GM18519 (cell line): Measurements from ENCODE around the gene CSTA.

Experiments used
- ATAC-seq: cut with Tn5 transposase; IDR thresholded peaks from one replicate; pipeline ENCODE4 v1.9.1; 2021; ENCODE audit warnings: mild to moderate bottlenecking, moderate library complexity; ENCODE audit not compliant: unreplicated experiment, low FRiP score

CSTA gene

DNA sequence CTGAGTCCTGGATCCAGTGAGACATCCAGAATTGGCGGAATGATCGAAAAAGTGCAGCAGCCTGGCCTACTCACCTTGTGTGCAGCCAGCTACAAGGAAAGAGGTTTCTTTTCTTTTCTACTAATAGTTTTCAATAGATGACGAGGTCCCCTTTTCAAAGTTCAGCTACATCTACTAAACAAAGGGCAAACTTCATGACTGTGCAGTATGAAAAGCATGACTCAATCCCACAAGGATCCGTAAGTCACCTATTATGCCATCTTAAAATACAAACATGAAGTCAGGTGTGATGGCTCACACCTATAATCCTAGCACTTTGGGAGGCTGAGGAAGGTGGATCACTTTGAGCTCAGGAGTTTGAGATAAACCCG is 41.3 kb downstream of the CSTA start:
- ATAC-seq, result no peak

DNA sequence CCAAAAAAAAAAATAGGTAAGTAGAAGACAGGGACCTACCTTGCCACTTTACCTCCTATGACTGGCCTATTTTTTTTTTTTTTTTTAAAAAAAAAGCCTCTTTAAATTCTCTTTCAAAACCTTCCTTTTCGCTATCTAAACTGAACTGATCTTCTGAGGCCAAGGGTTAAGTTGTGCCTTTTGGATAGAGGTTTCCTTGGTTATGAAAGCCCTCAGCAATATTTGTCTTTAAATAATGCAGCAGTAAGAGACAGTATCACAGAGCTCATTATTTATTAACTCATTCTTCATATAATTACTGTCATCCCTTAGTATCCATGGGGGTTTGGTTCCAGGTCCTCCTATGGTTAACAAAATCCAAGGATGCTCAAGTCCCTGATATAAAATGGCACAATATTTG is 49.0 kb downstream of the CSTA start:
- ATAC-seq, result no peak

DNA sequence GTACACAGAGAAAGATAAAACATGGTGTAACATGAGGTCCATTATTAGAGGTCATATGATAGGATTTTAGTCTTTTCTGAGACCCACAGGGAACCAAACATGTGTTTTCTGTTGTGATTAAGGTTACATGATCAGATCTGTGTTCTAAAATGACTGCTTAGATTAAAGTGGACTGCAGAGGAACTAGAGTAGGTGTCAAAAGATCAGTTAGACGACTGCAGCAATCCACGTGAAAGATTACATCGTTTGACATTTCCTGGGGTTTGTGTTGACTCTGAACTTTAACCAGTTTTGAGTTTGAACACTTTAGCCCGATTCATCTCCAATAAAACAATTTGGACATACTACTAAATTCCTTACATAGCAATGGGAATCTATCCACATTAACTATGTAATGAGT is 52.9 kb downstream of the CSTA start:
- no peak for ATAC-seq

DNA sequence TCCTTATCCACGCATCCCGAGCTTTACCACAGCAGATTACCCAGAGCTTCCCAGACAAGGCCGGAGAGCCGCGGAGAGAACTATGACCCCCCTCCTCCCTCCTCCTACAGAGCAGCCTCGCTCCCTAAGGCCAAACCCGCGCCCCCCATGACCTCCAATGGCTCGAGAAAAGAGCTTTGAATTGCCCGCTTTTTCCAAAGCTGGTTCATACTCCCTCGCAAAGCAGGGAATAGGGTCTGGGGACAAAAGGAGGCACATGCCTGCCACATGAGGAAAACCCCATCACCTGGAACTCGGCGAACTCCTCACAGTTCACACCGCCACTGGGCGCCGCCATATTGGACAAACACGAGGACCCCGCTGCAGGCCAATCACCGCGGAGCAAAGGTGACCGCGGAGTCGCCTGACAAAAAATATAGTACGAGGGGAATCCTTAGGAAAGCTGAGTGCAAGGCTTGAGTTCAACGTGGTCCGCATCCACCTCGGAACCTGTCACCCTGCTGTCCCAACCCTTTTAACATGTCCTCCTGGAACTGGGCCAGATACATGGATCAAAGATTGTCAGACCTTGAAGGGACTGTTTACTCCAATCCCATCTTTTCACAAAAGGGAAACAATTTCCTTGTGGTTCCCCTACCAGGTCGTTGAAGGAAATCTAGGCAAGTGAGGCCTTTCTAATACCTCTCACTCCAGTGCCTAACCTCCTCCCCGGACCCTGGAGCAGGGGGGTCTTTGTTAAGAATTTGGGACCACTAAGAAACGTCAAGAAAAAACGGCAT is 58.0 kb downstream of the CSTA start, which contains the start of gene MIX23:
Gene MIX23 (minus strand): TSS at position 344 of the 779 bp plus-strand sequence. CDS start 7 bp downstream, at position 337.
- ATAC-seq, result no peak

DNA sequence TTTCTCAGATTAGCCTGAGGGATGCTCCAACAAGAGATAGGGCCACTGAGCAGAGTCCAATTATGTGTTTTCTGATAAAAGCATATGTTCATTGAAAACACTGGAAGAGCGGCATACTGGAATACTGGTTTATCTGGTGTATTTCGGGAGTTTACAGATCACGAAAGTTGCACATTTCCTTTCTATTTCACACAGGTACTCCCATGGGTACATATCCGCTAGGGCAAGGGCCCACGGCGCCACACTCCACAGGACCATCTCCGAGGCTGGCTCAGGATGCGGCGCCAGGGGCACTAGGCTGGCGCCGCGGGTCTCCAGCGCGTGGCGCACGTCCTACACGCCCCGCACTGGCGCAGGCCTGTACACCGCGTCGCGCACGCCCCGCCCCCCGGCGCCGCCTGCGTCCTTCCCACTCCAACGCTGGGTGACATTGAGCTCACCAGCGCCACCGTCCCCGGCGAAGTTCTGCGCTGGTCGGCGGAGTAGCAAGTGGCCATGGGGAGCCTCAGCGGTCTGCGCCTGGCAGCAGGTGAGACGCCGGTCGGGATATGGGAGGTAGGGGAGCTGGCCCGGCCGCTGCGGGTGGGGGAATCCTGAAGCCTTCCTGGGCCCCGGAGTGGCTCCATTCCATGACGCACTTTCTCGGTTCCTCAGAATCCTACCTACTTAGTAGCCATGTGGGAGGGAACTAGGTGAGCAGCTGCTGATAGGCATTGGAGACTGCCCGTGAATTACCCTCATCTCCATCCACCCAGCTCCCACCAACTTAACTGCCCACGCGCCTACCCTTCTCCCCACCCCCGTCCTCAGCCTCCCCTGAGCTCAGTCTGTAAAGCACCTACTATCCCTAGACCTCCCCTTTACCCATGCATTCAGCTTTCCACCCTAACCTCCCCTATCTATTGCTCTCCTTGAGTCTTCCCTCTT is 59.0 kb downstream of the CSTA start, which contains the start of gene FAM162A:
Gene FAM162A (plus strand): TSS at position 412 of the 927 bp plus-strand sequence. CDS start 84 bp downstream, at position 496.
- peak; percentile 80 for ATAC-seq

DNA sequence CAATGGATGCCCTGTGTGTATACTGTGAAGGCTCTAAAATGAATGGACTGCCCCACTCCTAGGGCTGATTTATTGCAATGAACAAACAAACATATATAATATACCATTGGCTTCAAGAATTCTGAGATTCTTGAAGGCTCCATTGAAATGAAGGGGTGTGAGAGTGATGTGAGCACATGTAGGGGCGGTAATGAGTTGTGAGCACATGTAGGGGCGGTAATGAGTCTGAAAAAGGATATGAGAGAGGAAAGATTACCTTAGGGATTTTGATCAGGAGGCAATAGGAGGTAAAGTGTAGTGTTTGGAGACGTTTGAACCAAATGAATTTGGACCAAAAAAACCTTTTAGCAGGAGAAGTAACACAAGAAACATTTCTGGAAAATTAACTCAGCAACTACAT is 62.7 kb downstream of the CSTA start:
- no peak for ATAC-seq

DNA sequence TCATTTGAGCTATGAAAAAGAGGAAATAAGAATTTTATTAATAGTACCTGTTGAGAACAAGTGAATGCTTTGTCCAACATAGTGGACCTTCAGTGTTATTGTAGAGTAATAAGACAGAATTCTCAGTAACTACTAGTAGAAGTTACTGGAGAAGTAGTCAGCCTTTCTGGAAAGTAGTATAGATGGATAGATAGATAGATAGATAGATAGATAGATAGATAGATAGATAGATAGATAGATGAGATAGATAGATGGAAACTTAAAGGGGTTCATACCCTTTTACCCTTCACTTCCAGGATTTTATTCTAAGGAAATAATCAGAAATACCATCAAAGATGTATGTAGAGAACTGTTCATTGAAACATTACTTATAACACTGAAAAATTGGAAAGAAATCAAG is 64.1 kb downstream of the CSTA start:
- no peak for ATAC-seq

DNA sequence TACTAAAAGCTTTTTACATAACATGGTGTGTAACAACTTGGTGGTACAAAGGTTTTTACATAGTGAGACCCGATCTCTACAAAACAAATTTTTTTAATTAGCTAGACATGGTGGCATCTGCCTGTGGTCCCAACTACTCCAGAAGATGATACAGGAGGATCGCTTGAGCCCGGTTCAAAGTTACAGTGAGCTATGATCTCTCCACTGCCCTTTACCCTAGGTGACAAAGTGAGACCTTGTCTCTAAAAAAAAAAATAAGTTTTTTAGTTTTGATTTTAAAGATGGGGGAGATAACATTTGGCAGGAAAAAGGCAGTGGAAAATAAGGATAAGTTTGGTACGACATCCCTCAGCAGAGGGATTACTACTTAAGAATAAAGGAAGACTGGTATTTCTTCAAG is 64.8 kb downstream of the CSTA start:
- ATAC-seq, result no peak

DNA sequence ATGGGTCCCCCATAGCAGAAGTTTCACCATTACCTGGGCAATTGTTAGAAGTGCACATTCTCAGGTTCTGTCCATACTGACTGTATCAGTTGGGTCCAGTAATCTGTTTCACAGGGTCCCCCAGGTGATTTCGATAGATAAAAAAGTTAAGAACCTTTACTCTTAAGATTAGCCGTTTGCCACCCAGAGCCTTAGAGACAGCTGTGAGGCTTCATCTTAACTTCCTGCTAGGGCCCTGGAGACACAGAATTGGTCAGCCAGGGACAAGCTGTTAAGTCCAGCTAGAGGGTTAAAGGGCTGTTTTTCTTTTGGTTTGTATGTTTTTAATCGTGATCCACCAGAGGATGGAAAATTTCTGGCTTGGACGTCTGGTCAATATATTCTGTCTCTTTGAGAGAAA is 65.6 kb downstream of the CSTA start:
- no peak for ATAC-seq
